Thoracic aorta (tissue), 2 donors: Measurements from ENCODE around the gene BCL2L13. TPM values are rescaled to one million over a fixed set of nuclear protein-coding genes. Genes with fewer than 3 reads are reported as not detected.
"Not testable (repeated sequence)": the region's sequence is repeated elsewhere in the genome, so short reads cannot be mapped to it uniquely, and the experiment has no call there.

ENCODE experiments used
- ATAC-seq: fragments of 150-250 bp; one replicate; pipeline ENCODE4 v1.8.0; 2017; ENCODE audit warnings: low read depth; ENCODE audit not compliant: insufficient number of reproducible peaks, low FRiP score
- DNase-seq: peaks from one replicate; pipeline ENCODE4 v3.0.0-alpha.2; 2020; ENCODE audit warnings: low spot score
- H3K27ac ChIP-seq, 2 donors: fragments of 200-600 bp; sonication (generic); 1 replicate in 1 of 2; 2 replicates in 1 of 2; pipeline ENCODE4 v1.5.1; 2016; ENCODE audit warnings: mild to moderate bottlenecking in 2 of 2, moderate library complexity in 2 of 2
- H3K27me3 ChIP-seq: fragments of 200-600 bp; sonication (generic); replicated peaks from 2 replicates; pipeline ENCODE4 v1.6.0; 2016; ENCODE audit warnings: mild to moderate bottlenecking; ENCODE audit not compliant: insufficient read depth
- H3K36me3 ChIP-seq: fragments of 200-600 bp; sonication (generic); one replicate; pipeline ENCODE4 v1.5.1; 2016
- H3K4me1 ChIP-seq, 2 donors: fragments of 200-600 bp; sonication (generic); 1 replicate in 1 of 2; 2 replicates in 1 of 2; pipeline versions ENCODE4 v1.5.1 to v1.6.0; 2016; ENCODE audit warnings: low read depth in 2 of 2, mild to moderate bottlenecking in 1 of 2; ENCODE audit not compliant: control insufficient read depth in 1 of 2
- H3K4me3 ChIP-seq: fragments of 200-600 bp; sonication (generic); 2 replicates; pipeline ENCODE4 v1.5.1; 2016; ENCODE audit warnings: mild to moderate bottlenecking
- H3K9me3 ChIP-seq: fragments of 200-600 bp; sonication (generic); 2 replicates; pipeline ENCODE4 v1.5.1; 2016
- CTCF ChIP-seq: fragments of 200-600 bp; sonication (generic); IDR thresholded peaks from one replicate; pipeline ENCODE4 v1.5.1; 2019; ENCODE audit warnings: antibody characterized with exemption
- total RNA-seq, 2 donors: library from RNA; depleted of rRNA; stranded (reverse); fragments of >200 nt; gene quantifications; one replicate each; pipeline versions ENCODE4 v1.1.0 to v1.2.3, GENCODE V29; 2016

BCL2L13 gene
- total RNA-seq, 2 donors from 2014 or later, result 38.0 to 43.4 TPM

DNA sequence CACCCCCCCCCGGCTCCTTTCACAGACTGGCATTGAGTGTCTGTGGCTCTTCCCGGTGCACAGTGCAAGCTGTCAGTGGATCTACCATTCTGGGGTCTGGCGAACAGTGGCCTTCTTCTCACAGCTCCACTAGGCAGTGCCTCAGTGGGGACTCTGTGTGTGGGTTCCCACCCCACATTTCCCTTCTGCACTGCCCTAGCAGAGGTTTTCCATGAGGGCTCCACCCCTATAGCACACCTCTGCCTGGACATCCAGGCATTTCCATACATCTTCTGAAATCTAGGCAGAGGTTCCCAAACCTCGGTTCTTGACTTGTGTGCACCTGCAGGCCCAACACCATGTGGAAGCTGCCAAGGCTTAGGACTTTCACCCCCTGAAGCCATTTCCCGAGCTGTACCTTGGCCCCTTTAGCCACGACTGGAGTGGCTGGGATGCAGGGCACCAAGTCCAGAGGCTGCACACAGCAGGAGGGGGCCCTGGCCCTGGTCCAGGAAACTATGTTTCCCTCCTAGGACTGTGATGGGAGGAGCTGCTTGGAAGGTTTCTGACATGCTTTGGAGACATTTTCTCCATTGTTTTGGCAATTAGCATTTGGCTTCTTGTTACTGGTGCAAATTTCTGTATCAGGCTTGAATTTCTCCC, 26.0 kb downstream of the BCL2L13 start:
- TF ChIP-seq CTCF, result no peak
- ATAC-seq, result no peak
- Histone ChIP-seq H3K4me1 (no peaks in the 10 kb centered on the region), H3K27ac (no peak overlapping the region), H3K36me3 (peaks cover 5% of the 10 kb centered on the region), H3K27me3 (no peaks in the 10 kb centered on the region), H3K4me3 (no peak overlapping the region), H3K9me3 (no peaks in the 10 kb centered on the region)
- DNase-seq, result no peak

DNA sequence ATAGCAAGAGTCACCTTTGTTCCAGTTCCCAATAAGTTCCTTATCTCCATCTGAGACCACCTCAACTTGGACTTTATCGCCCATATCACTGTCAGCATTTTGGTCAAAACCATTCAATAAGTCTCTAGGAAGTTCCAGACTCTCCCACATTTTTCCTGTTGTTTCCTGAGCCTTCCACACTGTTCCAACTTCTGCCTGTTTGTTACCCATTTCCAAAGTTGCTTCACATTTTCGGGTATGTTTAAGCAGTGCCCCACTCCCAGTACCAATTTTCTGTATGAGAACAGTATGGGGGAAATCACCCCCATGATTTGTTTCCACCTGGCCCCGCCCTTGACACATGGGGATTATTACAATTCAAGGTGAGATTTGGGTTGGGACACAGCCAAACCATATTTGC, 26.7 kb downstream of the BCL2L13 start:
- Histone ChIP-seq H3K36me3 (peaks cover 5% of the 10 kb centered on the region), H3K4me1 (no peaks in the 10 kb centered on the region), H3K27ac (no peak overlapping the region), H3K4me3 (no peak overlapping the region), H3K9me3 (no peaks in the 10 kb centered on the region), H3K27me3 (no peaks in the 10 kb centered on the region)
- no peak for ATAC-seq
- no peak for DNase-seq
- no peak for TF ChIP-seq CTCF

GRCh38 chr22:17665854-17666253, 27.3 kb downstream of the BCL2L13 start:
- ATAC-seq (no peak), DNase-seq (no peak)
- Histone ChIP-seq H3K4me1 (no peaks in the 10 kb centered on the region), H3K4me3 (no peak overlapping the region), H3K27ac (no peak overlapping the region), H3K36me3 (peaks cover 5% of the 10 kb centered on the region), H3K27me3 (no peaks in the 10 kb centered on the region), H3K9me3 (no peaks in the 10 kb centered on the region)
- TF ChIP-seq CTCF, result no peak

- H3K4me3 ChIP-seq, DNase-seq, H3K4me1 ChIP-seq, H3K9me3 ChIP-seq, H3K36me3 ChIP-seq, H3K27me3 ChIP-seq, ATAC-seq, H3K27ac ChIP-seq: not testable (repeated sequence)
Observed at GRCh38 chr22:17671521-17672092, 33.0 kb downstream of the BCL2L13 start.

- no peaks in the 10 kb centered on the region for H3K4me1 ChIP-seq
- ATAC-seq (no peak), DNase-seq (no peak)
- H3K27me3 ChIP-seq, result no peaks in the 10 kb centered on the region
- H3K9me3 ChIP-seq, result no peaks in the 10 kb centered on the region
- H3K27ac ChIP-seq, result no peak overlapping the region
- no peaks in the 10 kb centered on the region for H3K36me3 ChIP-seq
- no peak for TF ChIP-seq CTCF
- no peak overlapping the region for H3K4me3 ChIP-seq
Observed at GRCh38 chr22:17672417-17672991, 33.9 kb downstream of the BCL2L13 start.
